ENCODE measurements around the gene CDHR3.

- TF ChIP-seq MAX (IDR thresholded peaks at IDR 0.05) (no peak), CTCF (IDR thresholded peaks at IDR 0.05; ENCODE audit: low read depth, low read length, missing input control) (no peak), SP1 (IDR thresholded peaks at IDR 0.05) (no peak), RXRA (IDR thresholded peaks at IDR 0.05) (no peak), FOXA1 (IDR thresholded peaks at IDR 0.05) (no peak), GABPA (IDR thresholded peaks at IDR 0.05 in 1 of 2, conservative IDR thresholded peaks at IDR 0.05 in 1 of 2) (no peak), TAF1 (conservative IDR thresholded peaks at IDR 0.05) (no peak), YY1 (IDR thresholded peaks at IDR 0.05) (no peak), EGR1 (IDR thresholded peaks at IDR 0.05; ENCODE audit: low read depth in 2 of 2) (no peak), FOXA2 (IDR thresholded peaks at IDR 0.05) (no peak)
- TF ChIP-seq, protein P1, sequence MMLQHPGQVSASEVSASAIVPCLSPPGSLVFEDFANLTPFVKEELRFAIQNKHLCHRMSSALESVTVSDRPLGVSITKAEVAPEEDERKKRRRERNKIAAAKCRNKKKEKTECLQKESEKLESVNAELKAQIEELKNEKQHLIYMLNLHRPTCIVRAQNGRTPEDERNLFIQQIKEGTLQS (IDR thresholded peaks at IDR 0.05) = no peak
- TF ChIP-seq, protein P2, sequence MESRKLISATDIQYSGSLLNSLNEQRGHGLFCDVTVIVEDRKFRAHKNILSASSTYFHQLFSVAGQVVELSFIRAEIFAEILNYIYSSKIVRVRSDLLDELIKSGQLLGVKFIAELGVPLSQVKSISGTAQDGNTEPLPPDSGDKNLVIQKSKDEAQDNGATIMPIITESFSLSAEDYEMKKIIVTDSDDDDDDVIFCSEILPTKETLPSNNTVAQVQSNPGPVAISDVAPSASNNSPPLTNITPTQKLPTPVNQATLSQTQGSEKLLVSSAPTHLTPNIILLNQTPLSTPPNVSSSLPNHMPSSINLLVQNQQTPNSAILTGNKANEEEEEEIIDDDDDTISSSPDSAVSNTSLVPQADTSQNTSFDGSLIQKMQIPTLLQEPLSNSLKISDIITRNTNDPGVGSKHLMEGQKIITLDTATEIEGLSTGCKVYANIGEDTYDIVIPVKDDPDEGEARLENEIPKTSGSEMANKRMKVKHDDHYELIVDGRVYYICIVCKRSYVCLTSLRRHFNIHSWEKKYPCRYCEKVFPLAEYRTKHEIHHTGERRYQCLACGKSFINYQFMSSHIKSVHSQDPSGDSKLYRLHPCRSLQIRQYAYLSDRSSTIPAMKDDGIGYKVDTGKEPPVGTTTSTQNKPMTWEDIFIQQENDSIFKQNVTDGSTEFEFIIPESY (IDR thresholded peaks at IDR 0.05) = no peak
Observed at GRCh38 chr7:106039486-106040060, 76.5 kb downstream of the CDHR3 start.

Measured in liver (tissue), 3 donors.